Right lobe of liver (tissue), 6 donors: ENCODE data around the gene IGIP. TPM values are rescaled to one million over a fixed set of nuclear protein-coding genes. Genes with fewer than 3 reads are reported as not detected.
A peak's percentile ranks its signal among the peaks of the same experiment; 100 is the strongest.

Experiments
- ATAC-seq, 4 donors: fragments of 200-7000 bp; cut with Tn5 transposase; one replicate each; pipeline ENCODE4 v1.9.1; 2020; ENCODE audit warnings: mild to moderate bottlenecking in 4 of 4, moderate library complexity in 4 of 4
- DNase-seq, 3 donors: peaks; one replicate each; pipeline ENCODE4 v3.0.0-alpha.2; 2020
- H3K27ac ChIP-seq, 3 donors: fragments of 200-600 bp; one replicate each; pipeline ENCODE4 v1.8.0; 2022
- H3K27me3 ChIP-seq, 2 donors: fragments of 200-600 bp; one replicate each; pipeline ENCODE4 v1.8.0; 2022
- H3K36me3 ChIP-seq, 4 donors: fragments of 200-600 bp; sonication (generic) in 1 of 4; one replicate each; pipeline versions ENCODE4 v1.5.1 to v1.8.0; 2017 to 2022; ENCODE audit warnings: control low read depth in 1 of 4
- H3K4me1 ChIP-seq, 4 donors: fragments of 200-600 bp; sonication (generic) in 1 of 4; one replicate each; pipeline versions ENCODE4 v1.5.1 to v1.8.0; 2017 to 2022; ENCODE audit warnings: control low read depth in 1 of 4
- H3K4me3 ChIP-seq, 3 donors: fragments of 200-600 bp; one replicate each; pipeline ENCODE4 v1.8.0; 2022
- H3K9me3 ChIP-seq, 4 donors: fragments of 200-600 bp; sonication (generic) in 1 of 4; one replicate each; pipeline versions ENCODE4 v1.5.1 to v1.8.0; 2017 to 2022; ENCODE audit warnings: control low read depth in 1 of 4
- CTCF ChIP-seq, 4 donors: fragments of 200-600 bp in 3 of 4; fragments of 450-650 bp in 1 of 4; IDR thresholded peaks; one replicate each; pipeline versions ENCODE4 v1.5.1 to v1.8.0; 2016 to 2022; ENCODE audit warnings: antibody characterized with exemption in 4 of 4, mild to moderate bottlenecking in 2 of 4
- POLR2A ChIP-seq: fragments of 450-650 bp; IDR thresholded peaks from one replicate; pipeline ENCODE4 v1.6.1; 2017; ENCODE audit warnings: antibody characterized with exemption, mild to moderate bottlenecking
- WGBS: methylation state at CpG from one replicate; pipeline ENCODE4 v1.1.6; 2018; ENCODE audit warnings: low coverage, low lambda C conversion rate; ENCODE audit not compliant: insufficient coverage; ENCODE audit errors: missing lambda C conversion rate; 5-methylcytosine and 5-hydroxymethylcytosine counted together
- intact Hi-C, 2 donors: fragments of 100-400 bp; cut with DNase I; formaldehyde crosslinking; loops; one replicate each; pipeline versions ENCODE4 v1.11.2 to v1.14.1; 2022
- total RNA-seq, 6 experiments: library from RNA; depleted of rRNA in 2 of 6; stranded (reverse); fragments of >200 nt in 2 of 6; fragmentation: NEBNext Ultra II Directional in 3 of 6; extraction: Animal tissue kit (Norgen Biotek cat#: 25700) in 3 of 6; gene quantifications; one replicate each; pipeline versions ENCODE4 v1.1.0 to v1.2.4, GENCODE V29; 2016 to 2023
- donor health status: DM: no; HTN: yes; CAD: no.
- donor health status: DM: no; HTN: no; CAD: no.
- donor health status: DM: no; HTN: no; CAD: no.
- donor health status: DM: no; HTN: yes; CAD: no.
- donor health status: DM: no; HTN: yes; CAD: no.

The IGIP gene
- total RNA-seq, 6 experiments from 2014 or later: 4.4 to 7.1 (median 6.5) TPM

DNA sequence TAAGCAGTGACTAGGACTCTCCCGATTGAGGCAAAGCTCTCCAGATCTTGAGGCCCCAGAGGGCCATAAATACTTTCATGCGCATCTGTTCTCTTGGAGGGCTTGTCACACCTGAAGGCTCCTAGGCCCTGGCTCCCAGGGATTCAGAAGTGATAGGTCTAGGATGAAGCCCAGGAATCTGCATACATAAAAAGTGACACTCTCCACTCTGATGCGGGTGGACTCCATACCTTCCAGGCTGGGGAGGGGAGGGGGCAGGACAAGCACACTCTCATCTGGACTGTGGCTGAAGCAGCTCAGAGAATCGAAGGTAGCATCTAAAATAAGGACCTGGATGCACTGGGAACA is 40.2 kb downstream of the IGIP start:
- peaks cover 0 to 10% (median 0%) of the 10 kb centered on the region in 4 donors for H3K4me1 ChIP-seq
- no peaks in the 10 kb centered on the region for H3K27me3 ChIP-seq
- H3K4me3 ChIP-seq: no peak overlapping the region
- no peaks in the 10 kb centered on the region for H3K36me3 ChIP-seq
- peak in 1 of 3 donors; percentile 39 for DNase-seq
- 56% methylated on average over 3 of the region's 4 CpGs for WGBS
- no peak for ATAC-seq
- intact Hi-C loops: no loop called here
- H3K9me3 ChIP-seq: no peaks in the 10 kb centered on the region
- TF ChIP-seq CTCF (IDR thresholded peaks at IDR 0.05): no peak
- no peak for TF ChIP-seq POLR2A
- H3K27ac ChIP-seq: no peak overlapping the region

DNA sequence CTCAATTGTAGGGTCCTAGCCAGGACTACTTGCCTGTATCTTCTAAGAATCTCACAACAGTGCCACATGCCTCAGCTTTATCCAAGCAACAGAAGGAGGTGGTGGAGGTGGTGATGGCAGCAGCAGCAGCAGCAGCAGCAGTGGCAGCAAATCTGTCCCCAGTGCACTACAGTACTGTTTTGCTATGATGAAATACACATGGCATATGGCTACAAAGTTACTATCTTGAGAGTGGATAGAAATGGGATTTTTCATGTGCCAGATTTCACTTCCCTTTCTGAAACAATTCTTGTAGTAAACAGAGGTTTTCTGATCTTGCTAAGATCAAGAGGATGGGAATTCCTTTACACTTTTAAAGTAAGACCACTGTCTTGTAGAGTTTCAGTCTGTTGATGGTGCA is 41.2 kb downstream of the IGIP start:
- H3K27me3 ChIP-seq: no peaks in the 10 kb centered on the region
- ATAC-seq: peak in 1 of 4 donors; percentile 22
- TF ChIP-seq POLR2A (no peak), CTCF (IDR thresholded peaks at IDR 0.05) (no peak)
- intact Hi-C loops: no loop called here
- H3K9me3 ChIP-seq: no peaks in the 10 kb centered on the region
- no peak for DNase-seq
- no peaks in the 10 kb centered on the region for H3K36me3 ChIP-seq
- H3K4me3 ChIP-seq: no peak overlapping the region
- H3K27ac ChIP-seq: no peak overlapping the region
- H3K4me1 ChIP-seq: peaks cover 0 to 10% (median 0%) of the 10 kb centered on the region in 4 donors

DNA sequence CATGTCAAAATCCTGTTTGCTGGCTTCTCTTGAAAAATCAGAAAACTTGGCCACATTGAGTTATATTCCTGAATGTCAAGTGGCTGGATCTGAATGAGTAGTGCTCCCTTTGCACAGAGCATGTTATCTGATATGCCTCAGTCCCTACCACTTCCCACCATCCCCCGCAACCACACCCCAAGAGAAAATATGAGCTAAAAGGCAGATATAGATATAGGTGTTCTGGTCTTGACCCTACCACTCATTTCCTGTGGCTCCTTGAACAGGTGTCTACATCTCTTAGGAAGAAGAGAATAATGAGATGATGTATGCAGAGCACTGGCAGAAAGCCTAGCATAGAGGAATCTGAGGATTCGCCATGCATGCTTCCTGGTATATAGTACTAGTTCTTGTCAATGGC is 42.6 kb downstream of the IGIP start:
- TF ChIP-seq POLR2A (no peak), CTCF (IDR thresholded peaks at IDR 0.05) (no peak)
- no peaks in the 10 kb centered on the region for H3K9me3 ChIP-seq
- no peaks in the 10 kb centered on the region for H3K36me3 ChIP-seq
- peaks cover 0 to 10% (median 0%) of the 10 kb centered on the region in 4 donors for H3K4me1 ChIP-seq
- no peak for DNase-seq
- H3K27ac ChIP-seq: no peak overlapping the region
- no peak overlapping the region for H3K4me3 ChIP-seq
- 93% methylated on average over 2 of the region's 2 CpGs for WGBS
- ATAC-seq: no peak
- intact Hi-C loops: no loop called here
- no peaks in the 10 kb centered on the region for H3K27me3 ChIP-seq

GRCh38 chr5:140169410-140169809 is 43.7 kb downstream of the IGIP start:
- Histone ChIP-seq H3K4me1 (peaks cover 0 to 10% (median under 1%) of the 10 kb centered on the region in 4 donors), H3K4me3 (no peak overlapping the region), H3K36me3 (no peaks in the 10 kb centered on the region), H3K27me3 (no peaks in the 10 kb centered on the region), H3K27ac (no peak overlapping the region), H3K9me3 (no peaks in the 10 kb centered on the region)
- ATAC-seq (peak in 2 of 4 donors; percentile 45 to 59), DNase-seq (peak in 1 of 3 donors; percentile 20)
- no peak for TF ChIP-seq POLR2A
- TF ChIP-seq CTCF (IDR thresholded peaks at IDR 0.05): peak in 3 of 4 donors; percentile 18 to 32 (median 29)
- intact Hi-C loops: no loop called here
- 100% methylated on average over 1 of the region's 1 CpG for WGBS

- ATAC-seq (no peak), DNase-seq (no peak)
- H3K9me3 ChIP-seq: no peaks in the 10 kb centered on the region
- WGBS: 63% methylated on average over 2 of the region's 2 CpGs
- peaks cover 0 to 13% (median 2%) of the 10 kb centered on the region in 4 donors for H3K4me1 ChIP-seq
- H3K27me3 ChIP-seq: no peaks in the 10 kb centered on the region
- no peak for TF ChIP-seq CTCF (IDR thresholded peaks at IDR 0.05)
- H3K4me3 ChIP-seq: no peak overlapping the region
- intact Hi-C loops: no loop called here
- no peak overlapping the region for H3K27ac ChIP-seq
- no peaks in the 10 kb centered on the region for H3K36me3 ChIP-seq
These were observed 46.7 kb downstream of the IGIP start for GRCh38 chr5:140172483-140172882.
